ENCODE measurements around the gene IL7R.
"Not testable (repeated sequence)": the region's sequence is repeated elsewhere in the genome, so short reads cannot be mapped to it uniquely, and the experiment has no call there.

IL7R gene

GRCh38 chr5:35842856-35843255, 13.8 kb upstream of the IL7R start:
- DNase-seq = no peak

GRCh38 chr5:35845508-35845907, 11.2 kb upstream of the IL7R start:
- not testable (repeated sequence) for DNase-seq

- DNase-seq = no peak
Measured at GRCh38 chr5:35847491-35847890, 9.2 kb upstream of the IL7R start.

- no peak for DNase-seq
Measured at GRCh38 chr5:35847961-35848360, 8.7 kb upstream of the IL7R start.

- no peak for DNase-seq
Measured at GRCh38 chr5:35849860-35850259, 6.8 kb upstream of the IL7R start.

GRCh38 chr5:35850967-35851680, 5.6 kb upstream of the IL7R start:
- DNase-seq = no peak

GRCh38 chr5:35852084-35852734, 4.5 kb upstream of the IL7R start:
- DNase-seq = peak; percentile 67

GRCh38 chr5:35852773-35853172, 3.9 kb upstream of the IL7R start:
- DNase-seq = no peak

GRCh38 chr5:35853631-35854030, 3.1 kb upstream of the IL7R start:
- peak; percentile 74 for DNase-seq

- peak; percentile 66 for DNase-seq
Measured at GRCh38 chr5:35854248-35854647, 2.4 kb upstream of the IL7R start.

GRCh38 chr5:35855187-35855586, 1.5 kb upstream of the IL7R start:
- DNase-seq = no peak

- not testable (repeated sequence) for DNase-seq
Measured at GRCh38 chr5:35856186-35856764, 416 bp upstream of the IL7R start.

GRCh38 chr5:35857606-35858205, 1.0 kb downstream of the IL7R start:
- no peak for DNase-seq

- DNase-seq = no peak
Measured at GRCh38 chr5:35859101-35859661, 2.5 kb downstream of the IL7R start.

GRCh38 chr5:35860686-35861085, 4.0 kb downstream of the IL7R start:
- no peak for DNase-seq

- DNase-seq = no peak
Measured at GRCh38 chr5:35861718-35862117, 5.0 kb downstream of the IL7R start.

GRCh38 chr5:35862126-35862525, 5.4 kb downstream of the IL7R start:
- no peak for DNase-seq

GRCh38 chr5:35863159-35863558, 6.5 kb downstream of the IL7R start:
- no peak for DNase-seq

GRCh38 chr5:35867998-35868397, 11.3 kb downstream of the IL7R start:
- DNase-seq = no peak

GRCh38 chr5:35869685-35870277, 13.1 kb downstream of the IL7R start:
- DNase-seq = no peak

GRCh38 chr5:35870605-35871004, 13.9 kb downstream of the IL7R start:
- DNase-seq = no peak

GRCh38 chr5:35876454-35876853, 19.8 kb downstream of the IL7R start:
- no peak for DNase-seq

GRCh38 chr5:35876922-35877321, 20.2 kb downstream of the IL7R start:
- no peak for DNase-seq
